Ectodermal cell (in vitro differentiated cells): ENCODE data around the gene SORL1-AS1.
"Not testable (repeated sequence)": the region's sequence is repeated elsewhere in the genome, so short reads cannot be mapped to it uniquely, and the experiment has no call there.

ENCODE experiments used
- H3K27ac ChIP-seq: 2 replicates; pipeline ENCODE4 v1.7.0; 2013; ENCODE audit warnings: mild to moderate bottlenecking, low read depth, low read length; ENCODE audit not compliant: insufficient read depth, poor library complexity, severe bottlenecking
- H3K27me3 ChIP-seq: 2 replicates; pipeline ENCODE4 v1.7.0; 2013; ENCODE audit warnings: mild to moderate bottlenecking, low read length; ENCODE audit not compliant: insufficient read depth, control insufficient read depth, poor library complexity, severe bottlenecking
- H3K36me3 ChIP-seq: one replicate; pipeline ENCODE4 v1.7.0; 2013; ENCODE audit warnings: low read length; ENCODE audit not compliant: control insufficient read depth, insufficient read depth
- H3K4me1 ChIP-seq: one replicate; pipeline ENCODE4 v1.7.0; 2013; ENCODE audit warnings: low read length; ENCODE audit not compliant: control insufficient read depth, insufficient read depth
- H3K4me3 ChIP-seq: 2 replicates; pipeline ENCODE4 v1.7.0; 2013; ENCODE audit warnings: low read depth, low read length, control low read depth; ENCODE audit not compliant: insufficient read depth
- H3K9me3 ChIP-seq: 2 replicates; pipeline ENCODE4 v1.7.0; 2013; ENCODE audit warnings: mild to moderate bottlenecking, low read length, moderate library complexity; ENCODE audit not compliant: control insufficient read depth
- WGBS, 2 experiments: methylation state at CpG; one replicate each; pipeline ENCODE4 v1.1.7; 2013; ENCODE audit warnings: missing lambda C conversion rate in 2 of 2; 5-methylcytosine and 5-hydroxymethylcytosine counted together

SORL1-AS1 gene

DNA sequence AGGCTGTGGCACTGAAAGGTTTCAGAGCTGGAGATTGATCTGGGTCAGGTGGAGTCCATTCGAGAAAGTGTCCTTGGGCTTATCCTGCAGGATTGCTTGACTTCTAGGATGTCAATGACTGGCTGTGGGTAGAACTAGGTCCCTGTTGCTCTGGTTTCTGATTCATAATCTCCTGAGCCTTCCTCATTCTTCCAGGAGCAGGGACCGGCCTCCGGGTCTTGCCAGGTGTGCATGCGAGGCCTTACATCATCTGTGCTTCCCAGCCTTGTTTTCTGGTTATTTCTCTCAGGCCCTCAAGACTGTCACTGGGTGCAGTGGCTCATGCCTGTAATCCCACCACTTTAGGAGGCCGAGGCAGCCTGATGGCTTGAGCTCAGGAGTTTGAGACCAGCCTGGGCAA lies 33.3 kb upstream of the SORL1-AS1 start:
- no peak overlapping the region for H3K4me3 ChIP-seq
- no peaks in the 10 kb centered on the region for H3K27me3 ChIP-seq
- no peak overlapping the region for H3K27ac ChIP-seq
- 90 to 91% methylated on average over 5 of the region's 5 CpGs for WGBS, 2 experiments
- H3K36me3 ChIP-seq, result no peaks in the 10 kb centered on the region
- no peaks in the 10 kb centered on the region for H3K9me3 ChIP-seq
- no peaks in the 10 kb centered on the region for H3K4me1 ChIP-seq

DNA sequence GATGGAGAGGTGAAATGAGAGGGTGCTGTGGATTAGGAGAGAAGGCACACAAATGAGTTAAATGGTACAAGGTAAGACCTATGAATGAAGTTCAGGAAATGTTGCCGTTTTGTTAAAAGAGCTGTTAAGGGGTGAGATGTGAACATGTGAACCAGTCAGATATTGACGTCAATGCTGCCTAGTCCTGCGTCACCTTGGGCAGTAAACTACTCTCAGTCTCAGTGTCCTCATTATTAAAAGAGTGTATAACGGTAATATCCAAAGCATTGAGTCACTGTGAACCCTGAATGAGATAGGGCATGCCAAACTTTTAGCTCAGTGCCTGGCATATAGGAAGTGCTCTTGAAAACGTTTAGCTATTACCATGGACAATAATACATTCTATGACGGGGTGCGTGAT lies 32.4 kb upstream of the SORL1-AS1 start:
- WGBS, 2 experiments, result 95 to 97% methylated on average over 7 of the region's 7 CpGs
- no peaks in the 10 kb centered on the region for H3K36me3 ChIP-seq
- H3K27ac ChIP-seq, result no peak overlapping the region
- H3K27me3 ChIP-seq, result no peaks in the 10 kb centered on the region
- H3K9me3 ChIP-seq, result no peaks in the 10 kb centered on the region
- no peaks in the 10 kb centered on the region for H3K4me1 ChIP-seq
- no peak overlapping the region for H3K4me3 ChIP-seq

DNA sequence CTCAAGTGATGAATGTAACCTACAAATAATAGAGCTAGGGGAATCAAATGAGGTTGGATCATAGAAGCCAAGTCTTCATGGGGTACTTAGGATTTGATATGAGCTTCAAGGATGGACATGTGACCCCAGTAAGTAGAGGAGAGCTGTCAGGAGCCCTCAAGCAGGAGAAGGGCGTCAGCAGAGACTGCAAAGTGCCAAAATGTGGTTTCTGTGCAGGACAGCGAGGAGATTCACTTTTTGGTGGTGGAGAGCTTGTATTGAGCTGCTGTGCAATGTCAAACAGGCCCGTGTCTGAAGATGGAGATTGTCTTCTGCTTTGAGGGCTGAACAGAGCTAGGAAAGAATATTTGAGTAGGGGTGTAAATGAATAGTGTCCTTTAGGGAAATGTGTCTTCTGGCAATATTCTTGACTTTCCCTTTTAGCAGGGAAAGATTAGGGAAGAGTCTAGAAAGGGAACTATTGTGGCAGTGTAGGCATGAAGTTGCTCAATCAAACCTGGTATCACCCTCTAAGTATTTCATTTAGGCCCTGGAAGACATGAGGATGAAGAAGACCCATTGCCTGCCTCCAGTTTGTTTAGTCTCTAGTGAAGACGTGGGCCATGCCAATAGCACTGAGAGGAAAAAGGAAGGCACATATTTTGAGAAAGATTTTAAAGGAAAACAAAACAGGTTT lies 31.2 kb upstream of the SORL1-AS1 start:
- Histone ChIP-seq H3K4me3 (no peak overlapping the region), H3K4me1 (peaks cover 10% of the 10 kb centered on the region), H3K36me3 (no peaks in the 10 kb centered on the region), H3K9me3 (no peaks in the 10 kb centered on the region), H3K27ac (no peak overlapping the region), H3K27me3 (no peaks in the 10 kb centered on the region)
- WGBS, 2 experiments, result 95 to 96% methylated on average over 4 of the region's 4 CpGs

DNA sequence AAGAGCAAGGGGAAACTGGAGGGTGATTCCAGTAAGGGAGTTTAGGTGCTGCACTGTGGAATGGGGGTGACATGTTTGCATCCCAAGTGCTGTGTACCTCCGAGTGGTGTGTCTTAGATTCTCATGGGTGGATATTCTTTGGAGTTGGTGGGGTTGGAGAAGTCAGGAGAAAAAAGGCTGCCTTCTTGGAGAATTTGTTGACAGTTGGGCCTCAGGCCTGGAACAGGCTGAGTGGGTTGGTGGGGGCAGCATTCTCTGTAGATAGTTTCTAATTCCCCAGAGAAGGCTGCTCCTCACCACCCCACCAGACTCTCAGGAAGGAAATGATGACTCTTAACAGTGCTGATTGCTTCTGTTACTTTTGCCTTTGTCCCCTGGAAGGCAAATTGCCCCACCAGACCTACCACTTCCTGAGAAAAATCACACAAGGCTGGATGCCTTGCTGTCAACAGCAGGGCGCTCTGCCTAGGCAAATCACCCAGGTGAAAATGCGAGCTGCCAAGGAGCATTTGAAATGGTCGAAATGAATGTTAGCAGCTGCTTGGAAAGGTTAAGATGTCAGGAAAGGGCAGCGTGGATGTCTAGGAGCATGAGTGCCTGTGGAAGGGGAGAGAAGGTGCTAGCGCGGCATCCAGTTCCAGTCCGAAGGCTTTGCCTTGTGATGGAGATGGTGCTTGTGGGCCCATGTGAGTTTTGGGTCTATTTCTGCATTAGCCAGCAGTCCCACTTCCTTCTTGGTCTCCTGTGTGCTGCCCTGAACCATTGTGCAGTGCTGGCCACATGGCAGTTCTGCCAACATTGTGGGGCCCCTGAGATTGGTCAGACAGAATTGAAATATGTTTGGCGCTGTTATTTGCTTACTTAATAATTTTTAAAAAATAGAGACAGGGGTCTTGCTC lies 29.7 kb upstream of the SORL1-AS1 start:
- H3K27me3 ChIP-seq, result no peaks in the 10 kb centered on the region
- 91 to 93% methylated on average over 8 to 9 of the region's 9 CpGs for WGBS, 2 experiments

DNA sequence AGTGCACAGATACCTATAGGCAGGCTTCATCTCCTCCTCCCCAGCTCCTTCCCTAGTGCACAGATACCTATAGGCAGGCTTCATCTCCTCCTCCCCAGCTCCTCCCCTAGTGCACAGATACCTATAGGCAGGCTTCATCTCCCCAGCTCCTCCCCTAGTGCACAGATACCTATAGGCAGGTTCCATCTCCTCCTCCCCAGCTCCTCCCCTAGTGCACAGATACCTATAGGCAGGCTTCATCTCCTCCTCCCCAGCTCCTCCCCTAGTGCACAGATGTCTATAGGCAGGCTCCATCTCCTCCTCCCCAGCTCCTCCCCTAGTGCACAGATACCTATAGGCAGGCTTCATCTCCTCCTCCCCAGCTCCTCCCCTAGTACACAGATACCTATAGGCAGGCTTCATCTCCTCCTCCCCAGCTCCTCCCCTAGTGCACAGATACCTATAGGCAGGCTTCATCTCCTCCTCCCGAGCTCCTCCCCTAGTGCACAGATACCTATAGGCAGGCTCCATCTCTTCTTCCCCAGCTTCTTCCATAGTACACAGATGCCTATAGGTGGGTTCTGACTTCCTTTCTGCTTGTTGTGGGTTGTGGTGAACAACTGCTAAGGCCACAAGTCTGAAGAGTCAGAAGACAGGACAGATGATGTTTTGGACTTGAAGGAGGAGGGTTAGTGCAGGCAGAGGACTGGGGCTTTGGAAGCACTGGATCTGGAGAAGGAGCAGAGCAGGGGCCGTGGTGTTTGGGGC lies 28.9 kb upstream of the SORL1-AS1 start:
- not testable (repeated sequence) for H3K27me3 ChIP-seq, H3K36me3 ChIP-seq, H3K27ac ChIP-seq, H3K9me3 ChIP-seq, H3K4me3 ChIP-seq
- H3K4me1 ChIP-seq, result peaks cover 21% of the 10 kb centered on the region
- 92 to 94% methylated on average over 2 of the region's 2 CpGs for WGBS, 2 experiments

More for the DNA sequence above, 29.7 kb upstream of the SORL1-AS1 start:
- Histone ChIP-seq H3K9me3 (no peaks in the 10 kb centered on the region), H3K27ac (no peak overlapping the region), H3K36me3 (no peaks in the 10 kb centered on the region), H3K4me1 (peaks cover 21% of the 10 kb centered on the region), H3K4me3 (no peak overlapping the region)

DNA sequence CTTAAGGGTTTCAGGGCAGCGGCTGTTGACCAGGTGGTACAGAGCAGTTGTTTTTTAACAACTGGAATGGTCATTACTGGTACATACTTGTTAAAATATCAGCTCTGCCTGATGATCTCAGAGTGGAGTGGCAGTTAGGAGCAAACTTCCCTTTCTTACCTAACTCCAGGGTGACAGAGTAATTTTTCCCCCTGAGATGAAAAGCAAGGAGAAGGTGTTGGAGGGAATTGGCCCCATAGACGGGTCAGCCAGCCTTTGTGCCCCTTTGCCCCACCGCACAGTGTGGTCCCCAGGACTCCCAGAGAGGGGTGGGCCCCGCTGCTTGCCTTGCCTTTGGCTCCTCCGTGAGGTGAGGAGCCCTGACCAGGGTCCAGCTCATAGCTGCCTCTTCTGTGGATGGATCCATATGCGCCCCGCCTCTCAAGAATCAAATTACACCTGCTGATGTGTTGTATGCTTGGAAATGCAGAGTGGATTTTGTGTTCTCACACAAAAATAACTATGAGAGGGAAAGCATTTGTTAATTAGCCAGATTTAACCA lies 27.0 kb upstream of the SORL1-AS1 start:
- Histone ChIP-seq H3K4me3 (no peak overlapping the region), H3K27ac (no peak overlapping the region), H3K4me1 (peaks cover 21% of the 10 kb centered on the region), H3K36me3 (no peaks in the 10 kb centered on the region), H3K9me3 (no peaks in the 10 kb centered on the region), H3K27me3 (no peaks in the 10 kb centered on the region)
- 71 to 72% methylated on average over 7 of the region's 7 CpGs for WGBS, 2 experiments

DNA sequence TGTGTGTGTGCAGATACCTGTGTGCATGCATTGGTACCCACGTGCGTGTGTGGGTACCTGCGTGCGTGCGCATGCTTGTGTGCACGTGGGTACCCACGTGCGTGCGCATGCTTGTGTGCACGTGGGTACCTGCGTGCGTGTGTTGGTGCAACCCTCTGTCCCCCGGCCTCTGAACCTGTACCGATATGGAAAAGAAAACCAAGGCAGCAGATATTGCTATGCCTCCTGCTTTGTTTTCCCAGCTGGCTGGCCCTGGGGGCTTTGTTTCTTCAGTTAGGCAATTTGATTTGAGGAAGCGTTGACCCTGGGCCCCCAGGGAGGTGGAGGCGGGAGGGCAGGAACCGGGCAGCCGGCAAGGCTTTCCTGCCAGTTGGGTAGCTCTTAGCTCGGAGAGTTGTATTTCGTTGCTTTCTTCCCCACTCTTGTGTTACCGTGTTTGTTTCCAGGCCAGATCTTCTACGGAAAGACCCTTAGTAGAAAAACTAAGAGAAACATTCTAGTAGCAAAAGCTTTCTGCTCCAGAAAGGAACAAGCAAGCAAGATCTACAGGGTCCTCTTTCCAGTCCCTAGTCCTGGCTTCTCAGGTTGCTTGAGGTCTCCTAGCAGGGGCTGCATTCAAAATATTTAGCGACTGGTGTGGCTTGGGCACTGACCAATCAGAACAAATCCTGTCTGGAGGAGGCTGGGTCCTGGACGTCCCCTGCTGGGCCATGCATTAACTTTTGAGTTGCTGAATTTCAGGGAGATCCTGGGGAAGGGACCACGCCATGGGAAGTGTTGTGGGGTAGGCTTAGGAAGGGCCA lies 26.3 kb upstream of the SORL1-AS1 start:
- Histone ChIP-seq H3K9me3 (no peaks in the 10 kb centered on the region), H3K36me3 (no peaks in the 10 kb centered on the region), H3K4me3 (no peak overlapping the region), H3K27me3 (no peaks in the 10 kb centered on the region), H3K4me1 (peaks cover 21% of the 10 kb centered on the region), H3K27ac (peak overlapping the region; percentile 28)
- WGBS, 2 experiments, result 41 to 51% methylated on average over 25 of the region's 25 CpGs

DNA sequence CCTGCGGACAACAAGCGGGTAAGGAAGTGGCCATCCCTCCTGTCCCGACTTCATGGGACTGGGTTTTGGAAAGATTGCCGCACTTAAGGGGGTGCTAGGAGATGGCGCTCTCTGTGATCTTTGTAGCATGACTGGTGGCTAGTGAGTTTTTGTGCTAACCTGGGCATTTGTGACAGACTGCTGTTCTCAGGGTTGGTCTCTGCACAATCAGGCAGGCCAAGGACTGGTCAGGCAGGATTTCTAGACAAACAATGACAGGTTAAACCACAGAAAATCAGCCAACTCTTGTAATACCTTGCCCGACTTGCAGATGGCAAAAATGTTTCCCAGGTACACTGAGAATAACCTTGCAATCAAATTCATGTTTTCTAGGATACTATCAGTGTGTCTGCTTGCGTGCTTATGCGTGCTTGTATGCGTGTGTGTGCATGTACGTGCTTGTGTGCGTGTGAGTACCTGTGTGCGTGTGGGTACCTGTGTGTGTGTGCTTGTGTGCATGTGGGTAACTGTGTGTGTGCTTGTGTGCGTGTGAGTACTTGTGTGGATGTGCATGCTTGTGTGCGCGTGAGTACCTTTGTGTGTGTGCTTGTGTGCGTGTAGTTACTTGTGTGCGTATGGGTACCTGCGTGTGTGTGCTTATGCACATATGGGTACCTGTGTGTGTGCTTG lies 25.6 kb upstream of the SORL1-AS1 start:
- no peak overlapping the region for H3K27ac ChIP-seq
- H3K9me3 ChIP-seq, result no peaks in the 10 kb centered on the region
- no peaks in the 10 kb centered on the region for H3K27me3 ChIP-seq
- WGBS, 2 experiments, result 95 to 96% methylated on average over 18 of the region's 18 CpGs
- H3K4me3 ChIP-seq, result no peak overlapping the region
- peaks cover 21% of the 10 kb centered on the region for H3K4me1 ChIP-seq
- H3K36me3 ChIP-seq, result no peaks in the 10 kb centered on the region

DNA sequence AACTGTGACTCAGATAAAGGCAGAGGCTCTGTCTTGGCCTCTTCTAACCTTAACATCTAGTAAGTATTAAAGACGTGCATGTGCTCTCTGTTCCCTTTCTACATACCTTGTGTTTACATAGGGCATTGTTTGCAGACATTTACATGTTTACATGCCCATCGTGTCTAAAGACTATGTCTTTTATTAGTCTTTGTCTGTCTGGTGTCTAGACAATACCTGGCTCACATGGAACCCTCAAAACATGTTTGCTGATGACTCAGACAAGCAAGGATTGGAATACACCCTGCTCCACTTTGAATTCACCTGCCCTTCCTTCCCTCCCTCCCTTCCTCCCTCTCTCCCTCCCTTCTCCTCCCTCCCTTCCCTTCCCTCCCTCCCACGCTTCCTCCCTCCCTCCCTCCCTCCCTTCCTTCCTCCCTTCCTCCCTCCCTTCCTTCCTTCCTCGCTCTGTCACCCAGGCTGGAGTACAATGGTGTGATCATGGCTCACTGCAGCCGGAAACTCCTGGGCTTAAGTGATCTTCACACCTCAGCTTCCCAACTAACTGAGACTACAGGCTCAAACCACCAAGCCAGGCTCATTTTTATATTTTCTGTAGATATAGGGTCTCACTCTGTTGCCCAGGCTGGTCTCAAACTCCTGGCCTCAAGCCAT lies 23.7 kb upstream of the SORL1-AS1 start:
- 87 to 89% methylated on average over 5 of the region's 5 CpGs for WGBS, 2 experiments
- no peak overlapping the region for H3K4me3 ChIP-seq
- H3K27me3 ChIP-seq, result no peaks in the 10 kb centered on the region
- H3K36me3 ChIP-seq, result no peaks in the 10 kb centered on the region
- H3K4me1 ChIP-seq, result peaks cover 21% of the 10 kb centered on the region
- no peaks in the 10 kb centered on the region for H3K9me3 ChIP-seq
- no peak overlapping the region for H3K27ac ChIP-seq
